ENCODE data around the gene MED27.

GRCh38 chr9:131841765-131842318 is 237.8 kb downstream of the MED27 start:
- TF ChIP-seq RAD21 (IDR thresholded peaks at IDR 0.05; ENCODE audit: low read depth) (no peak), ZBTB7A (IDR thresholded peaks at IDR 0.05; ENCODE audit: low read depth) (no peak), YY1 (IDR thresholded peaks at IDR 0.05; ENCODE audit: low read depth) (no peak), CEBPB (IDR thresholded peaks at IDR 0.05) (no peak), EGR1 (IDR thresholded peaks at IDR 0.05) (no peak), TCF12 (IDR thresholded peaks at IDR 0.05; ENCODE audit: low read depth) (no peak), EP300 (IDR thresholded peaks at IDR 0.05; ENCODE audit: borderline replicate concordance) (no peak), CREB1 (IDR thresholded peaks at IDR 0.05; ENCODE audit: low read depth) (no peak), USF1 (IDR thresholded peaks at IDR 0.05) (no peak), TAF1 (IDR thresholded peaks at IDR 0.05; ENCODE audit: low read depth) (no peak), NFIC (IDR thresholded peaks at IDR 0.05) (no peak)
- TF ChIP-seq, protein P1, sequence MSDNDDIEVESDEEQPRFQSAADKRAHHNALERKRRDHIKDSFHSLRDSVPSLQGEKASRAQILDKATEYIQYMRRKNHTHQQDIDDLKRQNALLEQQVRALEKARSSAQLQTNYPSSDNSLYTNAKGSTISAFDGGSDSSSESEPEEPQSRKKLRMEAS (IDR thresholded peaks at IDR 0.05): no peak

Measured in Ishikawa (cell line).